Activated CD8-positive, alpha-beta memory T cell treated with anti-CD3 and anti-CD28 coated beads, Interleukin-2, amount 50 U/mL, for 48 hours (primary cell): ENCODE results near the gene SGK1.
"Not testable (repeated sequence)": the region's sequence is repeated elsewhere in the genome, so short reads cannot be mapped to it uniquely, and the experiment has no call there.

Experiments used
- DNase-seq: peaks from one replicate; pipeline ENCODE4 v3.0.0-alpha.2; 2020

The SGK1 gene

DNA sequence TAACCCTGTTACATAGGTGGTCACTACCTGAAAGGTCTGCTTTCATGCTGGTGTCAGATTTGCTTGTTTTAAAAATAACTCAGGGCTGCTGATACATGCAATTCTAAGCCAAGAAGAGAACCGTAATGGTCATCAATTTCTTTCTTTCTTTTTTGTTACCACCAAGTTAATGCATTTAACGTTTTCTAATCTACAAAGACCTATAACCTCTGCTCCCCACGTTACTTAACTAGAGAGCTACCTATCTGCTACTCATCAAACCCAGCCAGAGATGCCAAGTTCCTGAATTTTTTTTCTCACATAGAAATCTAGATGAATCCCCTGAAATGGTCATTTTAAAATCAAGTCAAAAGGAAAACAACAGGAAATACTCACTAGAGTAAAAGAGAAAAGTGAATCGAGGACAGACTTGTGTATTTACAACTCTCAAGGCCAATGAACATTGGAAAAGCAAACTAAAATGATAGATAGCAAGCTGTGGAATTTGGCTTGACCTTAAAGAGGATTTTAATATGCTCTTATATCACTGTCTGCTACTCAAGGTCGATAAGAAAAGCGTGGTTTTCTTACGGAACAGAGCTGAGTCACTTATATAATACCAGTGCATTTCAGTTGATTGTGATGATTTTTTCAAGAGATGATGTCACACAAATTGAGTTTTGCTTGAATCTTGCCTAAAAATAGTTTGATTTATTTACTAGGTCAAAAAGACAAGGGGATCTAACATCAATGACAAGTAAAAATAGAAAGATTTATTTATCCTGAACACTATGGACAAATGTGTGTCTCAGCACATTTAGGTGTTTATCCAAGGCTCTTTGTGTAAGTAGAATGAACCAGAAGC lies 67.9 kb downstream of the SGK1 start:
- DNase-seq, result no peak

DNA sequence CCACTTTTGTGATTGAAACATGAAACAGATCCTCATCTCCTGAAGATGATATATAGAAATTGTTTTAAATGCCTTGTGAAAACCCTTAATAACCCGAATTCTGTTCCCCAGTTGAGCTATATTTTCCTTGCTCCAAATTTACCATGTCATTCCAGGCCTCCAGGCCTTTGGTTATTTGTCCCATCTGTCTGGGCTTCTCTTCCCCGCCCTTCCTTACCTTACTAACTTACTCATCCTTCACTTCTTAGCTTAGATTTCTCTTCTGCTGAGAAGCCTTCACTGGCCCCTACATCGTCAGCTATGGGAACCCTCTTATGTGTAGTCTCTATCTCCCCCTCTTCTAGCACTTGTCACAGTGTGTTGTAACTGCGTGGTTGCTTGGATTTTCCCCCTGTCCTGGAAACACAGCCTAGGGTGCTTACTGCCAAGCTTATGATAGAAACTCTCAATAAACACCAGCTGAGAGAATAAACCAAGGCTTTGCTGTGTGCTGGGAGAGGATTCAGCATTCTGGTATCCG lies 68.6 kb downstream of the SGK1 start:
- no peak for DNase-seq

DNA sequence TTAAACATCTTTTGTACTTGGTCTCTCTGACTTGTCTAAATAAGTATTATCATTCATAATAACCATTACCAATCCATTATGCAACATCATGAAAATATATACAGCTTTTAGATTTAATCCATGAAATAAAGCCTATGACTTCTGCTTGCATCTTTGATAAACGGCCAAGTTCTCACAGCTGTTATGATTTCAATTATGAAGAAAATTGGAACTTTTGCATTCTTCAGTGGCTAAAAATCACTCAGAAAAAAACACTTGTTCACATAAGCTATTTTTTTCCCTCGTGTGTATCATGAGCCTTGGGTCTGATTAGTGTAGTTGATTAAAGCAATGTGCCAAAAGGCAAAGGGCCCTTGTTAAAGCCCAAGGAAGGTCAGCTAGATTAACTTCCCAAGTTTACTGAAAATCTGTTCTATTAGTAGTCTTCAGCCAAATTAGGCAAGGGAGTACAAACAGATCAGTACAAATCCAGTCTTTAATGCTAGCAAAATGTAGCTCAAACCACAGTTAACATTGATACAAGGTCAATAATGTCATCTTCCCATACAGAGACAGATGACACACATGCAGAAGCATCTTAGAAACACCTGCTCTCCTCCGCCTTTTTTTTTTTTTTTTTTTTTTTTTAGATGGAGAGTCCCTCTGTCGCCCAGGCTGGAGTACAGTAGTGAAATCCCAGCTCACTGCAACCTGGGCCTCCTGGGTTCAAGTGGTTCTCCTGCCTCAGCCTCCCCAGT lies 69.9 kb downstream of the SGK1 start:
- no peak for DNase-seq

DNA sequence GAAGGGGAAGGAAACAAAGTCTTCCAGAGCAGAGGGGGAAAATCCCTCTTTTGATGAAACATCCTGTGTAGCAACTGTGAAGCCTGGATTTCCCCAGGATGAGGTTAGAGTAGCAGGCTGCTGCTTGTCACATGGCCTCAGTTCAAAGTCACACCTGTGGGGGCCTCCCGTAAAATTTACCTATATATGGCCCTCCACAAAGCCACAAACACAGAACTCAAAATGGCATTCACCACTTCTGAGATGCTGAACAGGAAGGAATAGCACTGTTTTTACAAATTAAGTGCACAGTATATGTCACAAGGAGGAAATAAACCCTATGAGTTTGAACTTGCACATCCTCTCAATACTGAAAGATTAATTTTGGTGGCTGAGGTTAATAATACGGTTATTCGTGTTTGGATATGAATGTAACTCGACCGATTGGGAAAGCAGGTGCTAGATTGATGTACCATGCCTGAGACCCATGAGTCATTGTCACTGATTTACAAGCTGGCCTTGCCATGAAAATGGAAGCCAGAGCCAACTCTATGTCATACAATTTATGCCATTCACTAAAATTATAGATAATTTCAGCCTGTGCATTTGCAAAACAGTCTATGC lies 70.6 kb downstream of the SGK1 start:
- peak; percentile 67 for DNase-seq

DNA sequence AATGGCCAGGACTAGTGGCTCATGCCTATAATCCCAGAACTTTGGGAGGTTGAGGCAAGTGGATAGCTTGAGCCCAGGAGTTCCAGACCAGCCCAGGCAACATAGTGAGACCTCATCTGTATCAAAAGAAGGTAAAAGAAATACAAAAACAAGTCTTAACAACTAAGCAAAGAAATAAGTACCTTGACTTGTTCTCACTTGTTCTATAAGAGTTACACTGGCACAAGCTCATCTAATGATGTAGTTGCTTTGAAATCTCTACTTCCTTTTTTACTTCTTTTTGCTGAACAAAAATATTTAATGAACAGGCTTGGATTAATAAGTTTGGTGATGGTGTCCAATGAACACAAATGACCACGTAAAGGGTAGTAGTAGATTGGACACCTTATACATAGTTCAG lies 72.2 kb downstream of the SGK1 start:
- DNase-seq, result no peak

DNA sequence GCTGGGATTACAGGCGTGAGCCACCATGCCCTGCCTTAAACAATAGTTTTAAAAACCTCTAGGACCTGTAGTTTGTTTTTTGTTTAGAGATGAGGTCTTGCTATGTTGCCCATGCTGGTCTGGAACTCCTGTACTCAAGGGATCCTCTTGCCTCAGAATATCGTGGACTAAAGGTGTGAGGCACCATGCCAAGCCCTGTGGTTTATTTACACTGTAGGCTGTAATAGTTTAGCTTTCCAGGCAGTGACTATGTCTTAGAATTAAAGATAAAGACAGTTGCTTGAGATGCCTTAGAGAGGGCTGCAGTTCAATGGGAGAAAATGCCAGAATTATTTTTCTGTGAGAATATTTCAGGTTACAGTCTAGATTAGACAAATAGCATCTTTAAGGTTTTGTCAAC lies 72.9 kb downstream of the SGK1 start:
- no peak for DNase-seq

DNA sequence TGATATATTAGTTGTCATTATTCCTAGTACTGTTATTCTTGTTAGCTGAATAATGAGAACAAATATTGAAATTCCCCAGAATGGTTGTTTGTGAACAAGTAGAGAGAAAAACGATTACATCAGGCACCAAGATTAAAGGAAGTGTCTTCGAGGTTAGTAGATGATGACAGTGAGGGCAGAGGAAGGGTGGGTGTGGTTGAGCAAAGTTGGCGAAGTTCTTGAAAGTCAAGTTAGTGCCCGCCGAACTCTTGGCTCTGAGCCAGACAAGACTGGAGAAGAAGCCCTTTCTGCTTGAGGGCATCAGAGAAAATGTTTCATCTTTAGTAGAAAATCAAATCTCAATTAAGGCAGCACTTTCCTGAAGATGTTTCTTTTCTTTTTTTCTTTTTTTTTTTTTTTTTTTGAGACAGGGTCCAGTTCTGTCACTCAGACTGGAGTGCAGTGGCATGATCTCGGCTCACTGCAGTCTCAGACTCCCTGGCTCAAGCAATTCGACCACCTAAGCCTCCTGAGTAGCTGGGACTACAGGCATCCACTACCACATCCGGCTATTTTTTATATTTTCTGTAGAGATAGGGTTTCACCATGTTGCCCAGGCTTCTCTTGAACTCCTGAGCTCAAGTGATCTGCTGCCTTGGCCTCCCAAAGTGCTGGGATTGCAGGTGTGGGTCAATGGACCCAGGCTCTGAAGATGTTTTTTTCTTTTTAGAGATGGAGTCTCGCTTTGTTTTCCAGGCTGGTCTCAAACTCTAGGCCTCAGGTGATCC lies 77.1 kb downstream of the SGK1 start:
- DNase-seq, result peak; percentile 75

DNA sequence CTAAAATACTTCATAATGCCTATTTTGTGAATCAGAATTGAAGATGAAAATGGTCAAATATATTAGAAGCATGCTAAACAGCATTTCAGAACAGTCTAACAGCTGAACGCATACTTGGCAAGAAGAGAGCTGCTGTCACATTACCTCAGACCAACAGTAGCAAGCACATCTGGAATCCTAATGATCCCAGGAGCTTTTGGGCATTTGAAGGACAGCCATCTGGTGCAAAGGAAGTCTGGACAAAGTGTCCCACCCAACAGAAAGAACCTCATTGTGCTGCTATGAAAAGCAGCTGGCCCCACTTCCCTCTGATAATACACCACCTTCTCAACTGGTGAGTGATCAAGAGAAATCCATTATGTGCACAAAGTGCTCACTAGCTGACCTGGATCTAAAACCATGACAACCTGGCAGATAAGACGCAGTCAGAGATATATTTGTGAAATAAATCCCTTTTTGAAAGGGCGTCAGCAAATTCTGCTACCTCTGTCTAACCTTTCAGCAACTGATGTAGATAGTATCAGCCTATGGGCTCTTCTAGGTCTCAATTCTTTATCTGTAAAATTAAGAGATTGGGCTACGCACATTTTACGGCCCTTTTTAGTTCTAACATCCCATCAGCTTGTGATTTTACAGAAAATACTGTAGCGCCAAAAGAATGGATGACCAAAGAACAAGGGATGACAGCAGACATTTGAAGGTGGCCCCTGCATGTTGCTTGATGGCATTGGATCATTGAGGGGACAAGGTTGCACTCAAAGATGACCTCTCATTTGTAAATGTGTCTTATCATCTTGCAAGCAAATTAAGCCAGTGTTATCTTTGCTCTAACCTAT lies 78.7 kb downstream of the SGK1 start:
- no peak for DNase-seq

DNA sequence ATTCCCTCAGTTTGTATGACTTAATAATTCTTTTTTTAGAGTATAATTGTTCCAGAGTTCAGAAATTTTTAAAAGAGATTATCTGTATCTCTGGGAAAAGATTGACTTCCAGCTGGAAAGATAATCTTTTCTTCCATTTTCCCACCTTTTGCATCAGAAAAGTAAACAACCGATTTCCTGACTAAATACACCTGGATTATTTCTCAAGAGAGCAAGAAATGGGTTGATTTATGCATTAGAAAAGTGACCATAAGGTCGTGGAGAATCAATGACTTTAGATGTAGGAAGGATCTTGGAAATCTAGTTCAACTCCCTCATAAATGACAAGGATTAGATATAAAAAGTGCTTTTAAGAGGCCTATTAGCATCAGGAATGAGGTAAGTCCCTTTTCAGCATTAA lies 79.9 kb downstream of the SGK1 start:
- DNase-seq, result no peak

DNA sequence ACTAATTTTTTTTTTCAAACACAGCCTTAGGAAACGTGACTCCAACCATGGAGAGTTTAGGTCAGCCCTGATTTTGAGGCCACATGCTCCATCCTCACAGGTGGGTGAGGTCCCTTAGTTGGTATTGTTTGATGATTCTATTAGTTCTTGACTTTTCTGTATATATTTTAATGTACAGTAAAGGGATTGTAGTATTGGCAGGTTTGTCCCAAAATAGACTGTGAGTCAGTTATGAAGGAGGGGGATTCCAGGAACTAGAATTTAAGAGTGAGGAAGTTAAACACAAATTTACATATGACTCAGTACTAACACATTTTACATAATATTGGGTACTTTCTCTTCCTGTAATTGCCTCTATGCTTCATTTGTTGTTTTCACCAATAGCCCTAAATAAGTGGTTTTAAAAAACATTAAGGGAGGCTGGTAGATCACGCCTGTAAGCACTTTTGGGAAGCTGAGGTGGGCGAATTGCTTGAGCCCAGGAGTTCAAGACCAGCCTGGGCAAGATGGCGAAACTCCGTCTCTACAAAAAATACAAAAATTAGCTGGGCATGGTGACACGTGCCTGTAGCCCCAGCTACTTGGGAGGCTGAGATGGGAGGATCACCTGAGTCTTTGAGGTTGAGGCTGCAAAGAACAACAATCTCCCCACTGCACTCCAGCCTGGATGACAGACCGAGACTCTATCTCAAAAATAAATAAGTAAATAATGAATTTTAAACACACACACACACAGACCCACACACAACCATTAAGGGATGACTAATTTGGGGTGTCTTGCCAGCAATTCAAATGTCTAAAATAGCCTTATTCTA lies 81.8 kb downstream of the SGK1 start:
- DNase-seq, result no peak

DNA sequence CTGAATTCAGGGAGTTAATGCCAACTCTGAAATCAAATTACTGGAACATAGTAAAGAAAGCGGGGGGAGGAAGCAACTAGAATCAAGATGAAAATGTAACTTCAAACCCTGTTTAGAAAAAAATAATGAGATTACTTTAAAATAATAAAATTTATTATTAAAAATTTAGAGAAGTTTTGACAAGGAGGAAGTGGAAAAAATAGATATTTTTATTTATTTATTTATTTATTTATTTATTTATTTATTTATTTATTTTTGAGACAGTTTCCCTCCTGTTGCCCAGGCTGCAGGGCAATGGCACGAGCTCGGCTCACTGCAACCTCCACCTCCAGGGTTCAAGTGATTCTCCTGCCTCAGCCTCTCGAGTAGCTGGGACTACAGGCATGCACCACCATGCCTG lies 82.6 kb downstream of the SGK1 start:
- not testable (repeated sequence) for DNase-seq

DNA sequence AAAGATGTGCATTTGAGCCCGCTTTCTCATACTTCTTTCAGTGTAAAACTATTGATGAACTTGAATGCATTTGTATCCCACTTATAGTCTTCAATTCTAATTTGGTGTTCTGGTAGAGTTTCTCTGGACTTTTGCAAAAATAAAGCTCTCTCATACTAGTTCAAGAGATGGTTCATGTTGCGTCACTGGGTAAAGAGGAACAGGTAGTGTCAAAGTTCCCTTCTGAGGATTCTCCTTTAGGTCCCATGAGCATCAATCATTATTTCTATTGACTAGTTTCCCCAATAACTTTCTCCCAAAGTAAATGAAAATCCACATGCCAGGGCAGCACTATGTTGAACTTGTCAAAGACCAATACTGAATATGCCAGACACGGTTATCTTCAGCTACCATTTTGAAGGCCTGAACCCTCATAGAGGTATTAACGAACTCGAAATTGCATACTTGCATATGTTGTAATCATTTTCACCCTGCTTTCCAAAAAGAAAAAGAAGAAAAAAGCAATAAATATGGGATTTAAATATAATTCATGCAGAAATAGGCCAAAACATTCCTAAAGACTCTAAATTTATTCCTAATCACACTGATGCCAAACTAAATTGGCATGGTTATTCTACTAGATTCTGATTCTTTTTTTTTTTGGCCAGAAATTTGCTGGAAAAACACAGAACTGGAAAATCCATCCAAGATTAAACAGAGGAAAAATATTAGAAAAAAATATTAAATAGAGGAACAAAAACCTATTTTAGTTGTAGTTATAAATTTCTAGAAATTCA lies 84.5 kb downstream of the SGK1 start:
- no peak for DNase-seq

DNA sequence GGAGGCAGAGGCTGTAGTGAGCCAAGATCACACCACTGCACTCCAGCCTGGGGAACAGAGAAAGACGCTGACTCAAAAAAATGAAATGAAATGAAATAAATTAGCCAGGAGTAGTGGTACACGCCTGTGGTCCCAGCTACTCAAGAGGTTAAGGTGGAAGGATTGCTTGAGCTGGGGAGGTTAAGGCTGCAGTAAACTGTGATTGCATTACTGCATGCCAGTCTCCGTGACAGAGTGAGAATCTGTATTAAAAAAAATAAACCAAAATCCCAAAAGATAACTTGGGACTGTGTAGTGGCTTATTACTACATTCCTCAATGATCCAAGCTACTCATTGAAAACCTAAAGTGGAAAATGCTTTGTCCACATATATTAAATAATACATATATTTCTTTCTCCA lies 87.0 kb downstream of the SGK1 start:
- no peak for DNase-seq

DNA sequence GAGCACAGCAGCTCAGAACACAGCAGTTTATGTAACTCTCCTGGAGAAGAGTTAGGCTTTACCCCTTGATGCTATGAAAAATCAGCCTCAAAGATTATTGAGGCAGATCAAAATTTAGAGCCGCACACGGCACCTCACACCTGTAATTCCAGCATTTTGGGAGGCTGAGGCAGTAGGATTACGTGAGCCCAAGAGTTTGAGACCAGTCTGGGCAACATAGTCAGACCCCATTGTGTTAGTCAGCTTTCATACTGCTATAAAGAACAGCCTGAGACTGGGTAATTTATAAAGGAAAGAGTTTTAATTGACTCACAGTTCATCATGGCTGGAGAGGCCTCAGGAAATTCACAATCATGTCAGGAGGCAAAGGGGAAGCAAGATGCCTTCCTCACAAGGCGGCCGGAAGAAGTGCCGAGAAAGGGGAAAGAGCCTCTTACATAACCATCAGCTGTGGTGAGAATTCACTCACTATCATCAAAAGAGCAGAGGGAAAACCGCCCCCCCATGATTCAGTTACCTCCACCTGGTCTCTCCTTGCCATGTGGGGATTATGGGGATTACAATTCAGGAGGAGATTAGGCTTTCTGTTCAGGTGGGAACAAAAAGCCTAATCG lies 87.7 kb downstream of the SGK1 start:
- no peak for DNase-seq

DNA sequence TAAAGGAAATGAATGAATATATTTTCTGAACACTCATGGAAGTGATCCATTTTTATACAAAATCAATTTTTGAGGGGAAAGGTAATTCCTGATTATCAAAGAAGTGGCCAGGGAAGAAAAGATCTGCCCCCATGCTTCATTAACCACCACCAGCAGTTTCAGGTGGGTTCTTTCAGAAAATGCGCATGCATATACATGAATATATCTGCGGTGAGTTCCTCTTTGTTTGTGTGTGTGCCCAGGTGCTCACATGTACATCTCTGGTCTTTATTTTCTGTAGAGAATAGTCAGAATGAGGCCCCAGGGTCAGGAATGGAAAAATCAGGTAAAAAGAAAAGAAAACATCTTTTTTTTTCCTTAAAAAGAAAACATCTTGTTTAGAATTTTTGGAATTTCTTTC lies 88.4 kb downstream of the SGK1 start:
- no peak for DNase-seq

DNA sequence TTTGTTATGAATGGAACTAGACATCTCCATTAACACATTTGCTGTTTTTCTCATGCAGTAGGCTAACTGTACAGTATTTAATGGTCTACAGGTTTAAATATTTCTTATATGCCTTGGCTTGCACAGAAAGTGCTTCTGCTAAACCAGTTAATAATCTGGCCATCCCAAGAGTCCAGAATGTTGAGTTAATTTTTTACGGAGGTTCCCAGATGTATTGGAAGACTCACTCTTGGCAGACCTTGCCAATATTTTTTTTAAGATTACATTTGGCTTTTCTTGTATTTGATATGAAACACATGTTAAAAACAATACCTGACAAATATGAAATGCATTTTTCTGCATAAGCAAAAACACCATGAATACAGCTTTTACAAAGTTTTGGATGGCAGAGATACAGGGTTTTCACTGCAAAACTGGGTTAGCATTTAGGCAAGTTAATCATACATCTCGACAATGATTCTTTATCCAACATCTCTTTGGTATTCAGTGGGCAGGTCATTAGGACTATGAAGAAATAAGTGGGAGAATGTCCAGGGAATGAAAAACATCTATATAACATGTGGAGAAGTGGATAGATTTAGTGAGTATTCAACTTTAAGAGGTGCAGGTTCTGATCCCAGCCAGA lies 94.0 kb downstream of the SGK1 start:
- DNase-seq, result no peak

DNA sequence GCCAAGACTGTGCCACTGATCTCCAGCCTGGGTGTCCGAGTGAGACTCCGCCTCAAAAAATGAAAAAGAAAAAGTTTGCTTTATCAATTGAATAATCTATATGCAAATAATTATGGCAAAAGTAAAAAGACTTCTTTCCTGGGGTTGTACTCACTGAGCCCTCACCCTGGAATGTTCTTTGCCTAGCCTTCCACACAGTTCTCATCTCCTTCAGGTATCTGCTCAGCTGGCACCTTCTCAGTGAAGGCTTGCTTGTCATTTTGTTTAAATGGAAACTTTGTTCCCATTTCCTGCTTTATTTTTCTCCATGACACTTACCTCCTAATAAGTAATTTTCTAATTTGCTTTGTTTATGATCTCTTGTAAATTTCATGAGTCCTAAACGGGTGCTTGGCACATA lies 96.7 kb downstream of the SGK1 start:
- no peak for DNase-seq

DNA sequence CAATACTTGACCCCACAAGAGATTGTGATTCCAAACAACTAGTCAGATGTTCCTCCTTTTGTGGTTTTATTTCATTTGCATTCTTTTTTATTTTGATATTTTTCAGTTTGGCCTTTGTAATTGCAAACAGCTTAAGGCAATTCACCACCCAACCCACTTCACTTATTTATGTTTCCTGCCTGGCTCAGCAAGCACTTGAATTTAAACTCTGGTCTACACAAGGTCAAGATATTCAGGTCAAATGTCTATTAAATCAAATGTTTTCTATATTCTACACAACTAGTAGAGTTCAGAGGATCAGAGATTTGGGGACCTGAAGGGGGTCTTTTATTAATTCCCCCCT lies 100.1 kb downstream of the SGK1 start:
- DNase-seq, result no peak

DNA sequence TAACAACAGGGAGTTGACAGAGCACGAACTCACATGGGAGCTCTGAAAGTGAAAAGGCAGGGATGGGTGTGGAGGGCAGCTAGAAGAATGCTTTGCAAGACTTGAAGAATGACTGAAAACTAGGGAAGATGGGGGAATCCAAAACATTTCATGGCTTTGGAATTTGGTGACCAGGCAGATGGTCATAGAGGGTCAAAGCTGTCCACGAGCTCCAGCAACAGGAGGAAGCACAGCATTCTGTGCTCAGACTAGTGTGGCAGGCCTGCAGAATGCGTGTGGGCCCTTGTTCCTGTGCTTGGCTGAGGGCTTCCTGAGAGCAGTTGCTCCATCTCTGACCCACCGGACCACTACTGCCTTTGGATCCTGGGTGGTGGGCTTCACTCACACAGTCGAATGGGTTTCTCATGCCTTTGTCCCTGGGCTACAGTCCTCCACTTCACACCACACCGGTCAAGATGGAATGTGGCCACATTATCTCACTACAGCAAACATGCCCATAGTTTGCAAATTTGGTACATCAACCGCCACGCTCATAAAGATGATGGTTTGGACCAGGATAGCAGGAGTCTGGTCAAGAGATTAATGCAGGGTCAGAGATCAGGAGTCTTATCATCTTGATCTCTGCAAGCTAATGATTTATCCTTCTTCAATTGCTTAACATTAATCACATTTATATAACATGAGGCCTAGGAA lies 100.7 kb downstream of the SGK1 start:
- no peak for DNase-seq
